Loucy (cell line): ENCODE results near the gene CENPX.

Source experiments
- CTCF ChIP-seq: fragments of 200-600 bp; sonication (generic); conservative IDR thresholded peaks from 2 replicates; pipeline ENCODE4 v1.5.1; 2014; ENCODE audit warnings: mild to moderate bottlenecking, antibody characterized with exemption, low read length
- EZH2phosphoT487 ChIP-seq: fragments of 200-600 bp; IDR thresholded peaks from 2 replicates; pipeline ENCODE4 v1.6.1; 2018; ENCODE audit warnings: antibody characterized with exemption, mild to moderate bottlenecking, moderate library complexity, borderline replicate concordance

GRCh38 chr17:82016875-82017459 lies 5.7 kb downstream of the CENPX start:
- TF ChIP-seq CTCF, result no peak
- TF ChIP-seq EZH2phosphoT487, result no peak
